ENCODE data around the gene ETV7.
"Not testable (repeated sequence)": the region's sequence is repeated elsewhere in the genome, so short reads cannot be mapped to it uniquely, and the experiment has no call there.

ETV7 gene

DNA sequence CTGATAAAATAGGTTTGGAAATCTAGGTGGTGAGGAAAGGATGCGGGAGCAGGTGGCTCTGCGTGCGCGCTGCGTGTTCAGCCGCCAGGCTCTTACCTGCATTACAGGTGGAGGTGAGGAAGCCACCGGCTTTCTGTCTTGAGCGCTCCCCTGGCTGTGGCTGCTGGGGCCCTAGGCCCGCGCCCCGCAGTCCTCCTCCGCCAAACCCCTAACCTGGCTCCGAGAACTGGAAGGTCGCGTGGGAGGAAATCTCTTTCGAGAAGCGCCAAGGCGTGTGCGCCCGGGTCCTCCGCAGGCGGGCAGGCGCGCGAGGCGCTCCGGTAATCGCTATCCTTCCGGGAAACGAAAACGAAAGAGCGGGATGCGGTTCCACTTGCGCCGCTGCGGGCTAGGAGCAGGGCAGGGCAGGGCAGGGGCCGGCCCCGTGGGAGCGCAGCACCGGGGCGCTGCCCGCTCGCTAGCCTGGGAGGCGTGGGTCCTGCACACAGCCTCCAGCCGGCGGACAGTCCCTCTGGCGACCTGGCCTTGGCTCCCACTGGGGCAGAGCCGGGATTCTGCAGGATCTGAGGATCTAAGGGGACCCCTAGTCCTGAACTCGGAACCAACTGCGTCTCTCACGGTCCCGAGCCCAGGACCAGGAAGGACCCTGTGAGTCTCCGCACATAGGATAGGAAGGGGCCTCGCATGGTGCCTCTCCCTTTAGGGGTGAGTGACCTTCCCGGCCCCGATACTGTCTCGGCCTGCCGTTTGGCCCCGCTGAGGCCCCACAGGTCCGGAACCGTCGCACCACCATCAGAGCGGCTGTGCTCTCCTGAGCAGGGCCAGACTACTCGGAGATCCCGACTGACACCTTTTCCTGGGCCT is at the start of gene ETV7:
TSS of gene ETV7 (minus strand) at position 230 of the 864 bp plus-strand sequence. CDS start at position 102, 128 bp downstream.
- DNase-seq (ENCODE audit: low read depth in 2 of 2): no peak

DNA sequence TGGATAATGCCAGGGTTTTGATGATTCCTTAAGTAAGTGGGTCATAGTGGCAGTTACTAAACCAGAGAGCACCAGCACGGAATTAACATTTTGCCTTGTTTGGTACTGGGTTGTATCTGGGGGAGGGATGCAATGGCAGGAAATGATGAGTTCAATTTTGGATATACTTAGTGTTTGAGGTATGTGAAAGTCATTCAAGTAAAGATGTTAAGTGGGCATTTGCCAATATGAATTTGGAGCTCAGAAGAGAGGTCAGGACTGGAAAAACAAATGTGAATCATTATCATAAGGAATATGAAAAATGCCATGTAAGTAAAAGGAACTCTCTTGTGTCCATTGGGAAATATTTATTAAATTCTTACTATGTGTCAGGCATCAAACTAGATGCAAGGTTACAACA is 49.0 kb upstream of the ETV7 start:
- no peak for DNase-seq (ENCODE audit: low read depth in 2 of 2)

DNA sequence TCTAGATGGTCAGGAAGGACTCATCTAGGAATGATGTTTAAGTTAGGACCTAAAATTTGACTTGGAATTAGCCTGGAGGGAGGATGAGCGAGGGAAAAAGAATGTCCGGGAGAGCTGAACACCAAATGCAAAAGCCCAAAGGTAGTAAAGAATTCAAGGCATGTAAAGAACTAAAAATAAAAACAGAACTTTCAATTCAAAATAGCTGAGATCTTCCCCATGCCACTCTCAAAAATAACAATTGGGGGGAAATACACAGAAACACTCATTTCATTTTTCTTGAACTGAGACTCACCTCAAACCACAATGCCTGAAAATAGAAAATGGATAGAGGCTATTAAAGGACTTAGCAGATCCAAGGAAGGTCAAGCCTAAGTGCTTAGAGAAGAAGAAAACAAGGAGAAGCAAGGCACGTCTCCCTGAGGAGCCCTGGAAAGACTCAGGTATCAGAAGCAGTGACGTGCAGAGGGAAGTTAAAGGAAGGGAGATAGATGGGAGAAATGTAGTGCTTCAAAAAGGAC is 44.7 kb upstream of the ETV7 start:
- no peak for DNase-seq (ENCODE audit: low read depth in 2 of 2)

DNA sequence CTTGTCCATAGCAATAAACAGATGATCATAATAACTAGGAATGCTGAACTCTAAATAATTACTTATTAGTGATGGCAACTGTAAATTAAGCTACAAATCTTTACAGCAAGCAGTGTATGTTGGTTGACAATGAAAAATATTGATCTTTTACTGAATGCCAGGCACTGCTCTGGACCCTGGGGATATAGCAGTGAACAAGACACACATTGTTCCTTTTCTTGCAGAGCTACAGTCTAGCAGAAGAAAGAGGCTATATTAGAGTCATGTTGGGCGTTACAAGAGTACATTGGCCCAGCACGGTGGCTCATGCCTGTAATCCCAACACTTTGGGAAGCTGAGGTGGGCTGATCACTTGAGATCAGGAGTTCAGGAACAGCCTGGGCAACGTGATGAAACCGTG is 43.7 kb upstream of the ETV7 start:
- DNase-seq (ENCODE audit: low read depth in 2 of 2): no peak

DNA sequence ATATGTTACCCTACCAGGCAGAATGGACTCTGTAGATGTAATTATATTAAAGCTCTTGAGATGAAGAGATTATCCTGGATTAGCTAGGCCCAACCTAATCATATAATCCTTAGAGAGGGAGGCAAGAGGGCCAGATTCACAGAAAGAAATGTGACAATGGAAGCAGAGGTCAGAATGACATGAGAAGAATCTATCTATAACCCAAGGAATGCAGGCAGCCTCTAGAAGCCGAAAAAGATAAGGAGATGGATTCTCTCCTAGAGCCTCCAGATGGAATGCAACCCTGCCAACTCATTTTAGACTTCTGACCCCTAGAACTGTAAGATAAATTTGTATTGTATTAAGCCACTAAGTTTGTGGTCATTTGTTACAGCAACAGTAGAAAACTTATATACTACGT is 42.9 kb upstream of the ETV7 start:
- no peak for DNase-seq (ENCODE audit: low read depth in 2 of 2)

DNA sequence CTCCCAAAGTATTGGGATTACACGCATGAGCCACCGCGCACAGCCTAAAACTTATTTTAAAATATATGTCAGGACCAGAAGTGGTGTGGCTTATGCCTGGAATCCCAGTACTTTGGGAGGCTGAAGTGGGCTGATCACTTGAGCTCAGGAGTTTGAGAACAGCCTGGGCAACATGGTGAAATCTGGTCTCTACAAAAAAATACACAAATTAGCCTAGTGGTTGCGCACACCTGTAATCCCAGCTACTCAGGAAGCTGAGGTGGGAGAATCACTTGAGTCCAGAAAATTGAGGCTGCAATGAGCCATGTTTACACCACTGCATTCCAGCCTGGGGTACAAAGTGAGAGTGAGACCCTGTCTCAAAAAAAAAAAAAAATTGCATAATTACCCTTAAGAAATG is 41.4 kb upstream of the ETV7 start:
- no peak for DNase-seq (ENCODE audit: low read depth in 2 of 2)

DNA sequence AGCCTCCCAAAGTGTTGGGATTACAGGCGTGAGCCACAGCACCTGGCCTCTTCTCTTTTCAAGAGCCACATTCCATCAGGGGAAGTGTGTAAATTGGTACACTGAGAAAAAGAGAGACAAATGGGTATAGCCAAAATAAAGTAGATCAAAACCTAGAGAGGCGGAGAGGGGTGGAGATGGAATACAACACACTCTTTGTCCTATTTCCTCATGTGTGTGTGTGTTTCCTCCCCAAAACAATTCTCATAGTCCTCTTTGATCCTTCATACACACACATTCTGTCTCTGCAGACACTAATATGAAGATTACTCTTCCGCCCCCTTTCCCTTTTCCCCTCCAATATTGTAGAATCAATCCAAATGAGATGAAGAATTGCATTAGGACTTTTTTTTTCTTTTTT is 39.2 kb upstream of the ETV7 start:
- no peak for DNase-seq (ENCODE audit: low read depth in 2 of 2)

DNA sequence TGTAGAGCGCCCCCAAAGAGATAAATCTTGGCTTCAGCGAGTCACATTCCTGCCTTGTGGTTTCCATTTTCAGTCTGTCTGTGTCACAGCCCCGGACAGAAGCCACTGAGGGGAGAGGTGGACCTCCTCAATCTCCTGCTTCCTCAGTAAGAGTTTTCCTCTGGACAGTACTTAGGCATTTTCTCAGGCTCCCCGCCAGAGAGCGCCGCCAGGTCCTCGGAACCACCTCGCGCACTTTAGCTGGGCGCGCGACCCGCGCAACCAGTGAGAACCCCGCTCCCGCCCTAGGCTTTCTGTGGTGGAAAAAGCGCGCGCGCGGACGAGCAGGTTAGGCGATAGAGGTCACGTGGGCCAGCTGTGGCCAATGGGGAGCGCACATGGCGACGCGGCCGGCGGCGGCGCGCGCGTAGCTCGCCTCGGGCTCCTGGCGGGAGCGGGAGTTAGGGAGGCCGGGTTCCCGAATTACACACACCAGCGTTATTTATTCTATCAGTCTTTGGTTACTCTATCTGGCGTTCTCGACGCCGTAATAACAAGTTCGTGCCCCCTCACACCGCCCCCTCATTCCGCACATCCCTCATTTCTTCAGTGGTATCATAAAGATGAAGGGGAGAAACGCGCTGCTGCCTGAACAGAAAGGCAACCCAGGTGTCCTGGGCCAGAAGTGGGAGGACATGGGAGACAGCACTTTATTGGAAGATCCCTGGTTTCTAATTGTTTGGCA is 35.8 kb upstream of the ETV7 start:
- DNase-seq (ENCODE audit: low read depth in 2 of 2): peak; percentile 95 to 98

DNA sequence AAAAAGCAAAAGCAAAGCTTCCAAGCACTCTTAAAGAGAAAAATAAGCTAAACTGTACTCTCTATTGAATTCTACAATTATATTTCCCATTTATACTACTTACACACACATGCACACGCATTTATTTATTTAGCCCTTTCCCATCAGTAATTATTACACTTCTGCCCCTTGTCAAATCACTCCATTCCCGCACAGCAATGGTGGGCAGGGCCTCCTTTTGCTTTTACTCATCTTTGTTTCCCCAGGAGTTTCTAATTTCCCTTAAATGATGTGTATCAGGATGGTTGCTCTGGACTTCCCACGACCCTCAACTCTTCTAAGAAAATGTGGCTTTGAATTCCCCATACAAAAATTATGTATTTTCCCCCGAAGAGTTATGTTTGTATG is 35.2 kb upstream of the ETV7 start:
- no peak for DNase-seq (ENCODE audit: low read depth in 2 of 2)

DNA sequence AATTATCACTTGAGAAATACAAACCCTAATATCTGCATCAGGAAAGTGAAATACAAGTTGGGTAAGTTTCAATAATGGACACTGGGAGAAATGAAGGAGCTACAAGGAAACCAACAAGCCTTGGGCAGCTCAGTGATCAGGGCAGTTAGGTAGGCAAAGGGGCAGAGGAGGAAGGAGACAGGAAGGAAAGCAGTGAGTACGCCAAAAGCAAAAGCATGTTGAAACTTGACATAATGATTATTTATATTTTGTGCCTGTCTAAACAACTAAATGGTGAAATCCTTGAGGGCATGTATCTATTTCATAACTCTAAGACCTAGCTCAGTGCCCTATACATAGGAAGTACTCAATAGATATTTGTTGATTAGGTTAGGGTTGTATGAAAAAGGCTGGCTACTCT is 31.8 kb upstream of the ETV7 start:
- no peak for DNase-seq (ENCODE audit: low read depth in 2 of 2)

DNA sequence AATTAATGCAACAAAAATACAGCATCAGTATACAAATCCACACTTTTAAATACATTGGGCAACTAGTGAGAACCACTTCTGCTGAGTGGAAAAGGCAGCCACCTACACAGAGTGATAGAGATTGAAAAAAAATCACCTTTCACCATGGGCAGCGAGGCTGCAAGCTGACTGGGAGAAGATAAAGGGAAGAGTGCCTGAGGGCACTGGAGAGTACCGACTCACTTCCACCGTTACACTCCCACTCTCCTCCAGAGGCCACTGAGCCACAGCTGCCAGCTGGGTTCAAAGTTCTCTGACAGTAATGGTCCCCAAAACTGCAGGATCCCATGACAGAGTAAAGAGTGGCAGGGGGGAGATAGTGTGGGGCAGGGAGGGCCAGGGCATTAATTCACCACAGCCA is 31.1 kb upstream of the ETV7 start:
- DNase-seq (ENCODE audit: low read depth in 2 of 2): no peak

DNA sequence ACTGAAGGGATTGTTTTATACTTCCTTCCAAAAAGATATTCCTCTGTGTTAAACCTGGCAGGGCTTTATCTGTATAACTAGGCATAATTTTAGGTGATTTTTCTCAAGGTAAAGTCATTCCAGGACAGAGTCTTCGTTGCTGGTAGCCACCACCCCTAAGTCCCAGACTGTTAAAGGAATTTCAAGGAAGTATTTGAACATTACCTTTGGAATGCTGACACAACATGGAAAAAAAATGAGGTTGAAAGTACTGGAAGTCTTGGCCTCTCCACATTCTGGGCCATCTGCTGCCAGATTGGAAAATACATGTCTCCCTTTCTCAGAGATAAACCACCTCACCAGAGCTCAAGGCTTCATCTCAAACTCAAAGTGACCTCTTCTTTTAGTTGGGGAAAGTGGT is 27.0 kb upstream of the ETV7 start:
- no peak for DNase-seq (ENCODE audit: low read depth in 2 of 2)

DNA sequence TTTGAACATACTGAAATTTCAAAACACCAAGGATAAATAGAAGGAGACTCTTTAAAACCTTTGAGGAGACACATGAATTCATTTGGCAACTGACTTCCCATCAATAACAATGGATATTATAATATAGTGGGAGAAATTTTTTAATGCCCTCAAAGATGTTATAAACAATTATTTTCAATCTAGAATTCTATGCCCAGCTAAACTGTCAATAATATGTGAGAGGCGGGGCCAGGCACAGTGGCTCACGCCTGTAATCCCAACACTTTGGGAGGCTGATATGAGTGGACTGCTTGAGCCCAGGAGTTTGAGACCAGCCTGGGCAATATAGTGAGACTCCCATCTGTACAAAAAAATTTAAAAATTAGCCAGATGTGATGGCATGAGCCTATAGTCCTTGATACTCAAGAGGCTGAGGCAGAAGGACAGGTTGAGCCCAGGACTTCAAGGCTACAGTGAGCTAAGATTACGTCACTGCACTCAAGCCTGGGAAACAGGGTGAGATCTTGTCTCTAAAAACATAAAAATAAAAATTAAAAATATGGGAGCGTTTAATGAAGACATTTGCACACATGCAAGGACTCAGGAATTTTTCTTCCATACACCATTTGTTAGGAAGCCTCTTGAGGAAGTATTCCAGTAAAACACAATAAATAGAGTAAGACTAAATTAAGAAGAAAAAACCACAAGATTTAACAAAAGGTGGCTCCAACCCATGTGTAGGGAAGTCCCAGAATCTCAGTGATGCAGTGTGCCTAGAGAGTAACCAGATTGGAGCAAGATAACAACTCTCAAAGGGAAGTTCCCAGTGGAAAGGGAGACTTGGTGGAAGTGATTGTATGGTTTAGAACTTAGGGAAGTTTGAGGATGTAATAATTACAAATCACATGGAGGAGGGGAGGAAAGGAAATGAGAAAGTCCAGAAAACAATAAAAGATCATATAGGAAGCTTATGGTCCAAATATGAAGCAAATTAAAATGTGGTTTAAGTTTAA is 26.3 kb upstream of the ETV7 start:
- no peak for DNase-seq (ENCODE audit: low read depth in 2 of 2)

DNA sequence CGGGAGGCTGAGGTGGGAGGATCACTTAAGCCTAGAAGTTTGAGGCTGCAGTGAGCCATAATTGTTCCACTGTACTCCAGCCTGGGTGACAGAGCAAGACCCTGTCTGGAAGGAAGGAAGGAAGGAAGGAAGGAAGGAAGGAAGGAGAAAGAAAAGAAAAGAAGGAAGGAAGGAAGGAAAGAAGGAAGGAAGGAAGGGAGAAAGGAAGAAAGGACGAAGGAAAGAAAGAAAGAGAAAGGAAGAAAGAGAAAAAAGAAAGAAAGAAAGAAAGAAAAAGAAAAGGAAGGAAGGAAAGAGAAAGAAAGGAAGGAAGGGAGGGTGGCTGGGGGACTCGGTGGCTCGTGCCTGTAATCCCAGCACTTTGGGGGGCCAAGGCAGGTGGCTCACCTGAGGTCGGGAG is 22.2 kb upstream of the ETV7 start:
- DNase-seq (ENCODE audit: low read depth in 2 of 2): not testable (repeated sequence)

DNA sequence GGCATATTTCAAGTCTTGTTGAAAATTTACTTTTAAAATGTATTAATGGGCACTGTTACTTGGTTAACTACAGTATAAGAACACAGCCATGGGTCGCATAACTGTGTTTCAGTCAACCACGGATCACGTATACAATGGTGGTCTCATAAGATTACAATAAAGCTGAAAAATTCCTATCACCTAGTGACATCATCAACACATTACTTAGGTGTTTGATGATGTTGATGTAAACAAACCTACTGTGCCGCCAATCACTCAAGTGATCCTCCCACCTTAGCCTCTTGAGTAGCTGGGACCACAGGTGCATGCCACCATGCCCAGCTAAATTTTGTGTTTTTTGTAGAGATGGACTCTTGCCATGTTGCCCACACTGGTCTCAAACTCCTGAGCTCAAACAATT is 16.7 kb upstream of the ETV7 start:
- DNase-seq (ENCODE audit: low read depth in 2 of 2): no peak

DNA sequence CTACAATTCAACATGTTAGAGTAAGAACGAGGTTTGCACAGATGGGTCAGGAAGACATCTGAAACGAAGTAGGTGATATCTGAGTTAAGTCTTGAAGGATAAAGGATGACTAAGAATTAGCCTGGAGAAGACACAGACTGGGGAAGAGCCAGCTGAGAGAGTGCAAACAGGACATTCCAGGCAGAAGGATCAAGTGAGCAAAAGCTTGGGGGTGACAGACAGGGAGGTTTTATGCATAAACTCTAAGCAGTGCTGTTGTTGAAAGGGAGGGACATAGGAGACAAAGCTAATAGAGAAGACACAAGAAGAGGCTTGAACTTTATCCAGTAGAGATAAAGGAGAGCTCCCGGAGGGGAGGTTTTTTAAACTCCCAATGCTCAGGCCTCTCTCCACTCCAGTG is 15.0 kb upstream of the ETV7 start:
- no peak for DNase-seq (ENCODE audit: low read depth in 2 of 2)

DNA sequence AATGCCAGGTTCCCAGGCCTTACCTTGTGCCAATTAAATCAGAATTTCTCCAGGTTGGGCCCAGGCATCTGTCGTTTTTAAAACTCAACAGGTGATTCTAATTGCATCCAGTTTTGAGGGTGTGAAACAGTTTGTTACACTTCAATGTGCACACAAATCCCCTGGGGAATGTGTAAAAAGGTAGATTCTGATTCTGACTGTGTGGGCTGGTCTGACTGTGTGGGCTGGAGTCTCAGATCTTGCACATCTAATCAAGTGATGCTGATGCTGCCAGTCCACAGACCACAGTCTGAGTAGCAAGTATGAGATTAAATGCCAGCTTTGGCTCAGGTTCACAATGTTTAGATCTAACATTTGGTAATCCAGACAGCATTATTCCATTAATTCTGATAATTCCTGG is 12.5 kb upstream of the ETV7 start:
- DNase-seq (ENCODE audit: low read depth in 2 of 2): no peak

DNA sequence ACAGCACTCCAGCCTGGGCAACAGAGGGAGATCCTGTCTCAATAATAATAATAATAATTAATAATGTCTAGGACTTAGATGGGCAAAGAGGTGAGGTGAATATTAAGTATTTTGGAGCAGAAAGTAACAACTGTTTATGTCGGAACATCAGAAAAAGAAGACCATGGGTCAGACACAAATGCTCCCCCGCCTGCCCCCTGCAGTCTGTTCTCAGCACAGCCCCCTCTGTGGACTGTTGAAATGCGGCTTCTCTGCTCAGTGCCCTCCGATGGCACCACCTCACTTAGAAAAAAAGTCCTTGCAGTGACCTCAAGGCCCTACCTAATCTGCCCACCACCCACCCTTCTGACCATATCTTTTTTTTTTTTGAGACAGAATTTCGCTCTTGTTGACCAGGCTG is 5.2 kb upstream of the ETV7 start:
- no peak for DNase-seq (ENCODE audit: low read depth in 2 of 2)

DNA sequence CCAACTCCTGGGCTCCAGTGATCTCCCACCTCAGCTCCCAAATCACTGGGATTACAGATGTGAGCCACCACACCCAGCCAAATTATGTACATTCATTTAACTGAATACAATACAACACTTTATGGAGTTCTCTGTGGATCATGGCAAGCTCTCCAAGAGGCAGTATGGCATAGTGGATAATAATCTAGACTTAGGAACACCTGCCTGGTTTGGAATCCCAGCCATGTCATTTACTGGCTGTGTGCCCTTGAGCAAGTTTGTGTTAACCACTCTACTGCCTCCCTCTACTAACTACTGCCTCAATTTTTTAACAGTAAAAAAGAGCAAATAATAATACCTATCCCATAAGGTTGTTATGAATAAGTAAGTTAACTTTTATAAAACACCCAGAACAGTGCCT is 1.9 kb upstream of the ETV7 start:
- no peak for DNase-seq (ENCODE audit: low read depth in 2 of 2)

DNA sequence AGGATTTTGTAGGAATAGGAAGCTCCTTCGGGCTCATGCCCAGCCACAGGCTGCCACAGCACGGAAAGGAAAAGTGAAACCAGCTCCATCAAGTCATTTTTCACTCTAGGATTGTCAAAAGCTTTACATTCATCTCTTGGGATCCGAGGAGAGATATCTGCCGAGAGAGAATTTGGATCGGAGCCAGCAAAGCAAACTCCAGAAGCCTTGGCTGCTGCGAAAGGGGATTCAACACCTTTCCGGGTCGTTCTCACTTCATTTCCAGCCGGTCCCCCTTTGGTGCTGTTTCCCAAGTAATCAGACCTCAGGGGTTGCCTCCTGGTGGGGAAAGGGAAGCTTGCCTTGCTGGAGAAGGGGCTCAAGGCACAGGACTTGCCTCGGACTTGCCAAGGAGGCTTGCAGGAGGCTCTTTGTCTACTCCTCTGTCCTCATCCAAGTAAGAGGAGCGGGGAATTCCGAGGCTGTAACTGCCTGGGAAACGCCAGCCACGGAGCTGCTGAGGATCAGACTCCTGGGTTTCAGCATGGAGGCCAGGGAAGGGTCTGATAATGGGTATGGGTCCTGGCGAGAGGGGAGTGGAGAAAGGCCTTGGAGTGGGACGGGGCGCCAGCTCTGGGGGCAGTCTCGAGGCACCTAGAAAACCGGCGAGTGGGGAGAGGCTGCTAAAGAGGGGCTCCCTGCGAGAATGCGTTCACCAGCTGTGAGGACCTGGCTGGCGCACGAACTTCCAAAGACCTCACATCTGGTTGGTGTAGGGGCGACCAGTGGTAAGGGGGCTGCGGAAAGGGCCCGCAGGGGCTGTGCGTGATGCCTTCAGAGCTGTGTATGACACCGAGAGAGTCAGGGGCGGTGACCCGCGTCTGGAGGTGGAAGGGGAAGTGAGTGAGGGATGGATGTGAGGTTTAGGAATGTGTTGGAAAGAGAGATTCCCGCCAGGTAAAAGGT is 702 bp downstream of the ETV7 start:
- DNase-seq (ENCODE audit: low read depth in 2 of 2): no peak

DNA sequence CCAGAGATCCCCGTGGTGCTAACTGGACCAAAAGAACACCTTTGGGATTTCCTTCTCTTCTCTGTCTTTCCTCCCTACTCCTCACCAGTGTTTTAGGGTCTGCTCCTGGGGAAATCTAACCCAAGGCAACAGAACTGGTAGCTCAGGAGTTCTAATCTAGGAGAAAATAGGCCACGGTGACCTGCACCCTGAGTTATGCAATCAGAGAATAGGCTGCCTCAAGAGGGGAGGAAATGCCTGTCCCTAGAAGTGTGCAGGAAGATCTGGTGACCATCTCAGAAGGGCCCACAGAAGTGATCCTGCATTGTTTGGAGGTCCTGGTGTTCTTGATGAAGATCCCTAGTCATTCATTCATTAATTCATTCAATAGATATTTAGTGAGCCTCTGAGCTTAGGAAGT is 3.4 kb downstream of the ETV7 start:
- no peak for DNase-seq (ENCODE audit: low read depth in 2 of 2)
